Measurements from ENCODE around the gene INPP5A. TPM values are rescaled to one million over a fixed set of nuclear protein-coding genes. Genes with fewer than 3 reads are reported as not detected.

Gene INPP5A
- total RNA-seq, 1 experiment from 2014 or later: 22.6 TPM

GRCh38 chr10:132539431-132539839, 1.8 kb downstream of the INPP5A start:
- TF ChIP-seq CTCF (conservative IDR thresholded peaks at IDR 0.05; ENCODE audit: low read depth, low read length): no peak
- no peak for TF ChIP-seq EZH2 (IDR thresholded peaks at IDR 0.05; ENCODE audit: low read length, unreplicated experiment)
- no peak for TF ChIP-seq EZH2phosphoT487 (IDR thresholded peaks at IDR 0.05; ENCODE audit: borderline replicate concordance, low read length)
- ATAC-seq: no peak
- Histone ChIP-seq H3K27me3 (ENCODE audit: low read length) (no peaks in the 10 kb centered on the region), H3K79me2 (ENCODE audit: low read length) (peaks cover 84% of the 10 kb centered on the region), H4K20me1 (ENCODE audit: low read length) (peaks cover 20% of the 10 kb centered on the region), H3K9ac (ENCODE audit: low read length) (no peak overlapping the region; the same call in 1 of the 2 replicates), H3K27ac (ENCODE audit: low read length) (no peak overlapping the region), H3K36me3 (ENCODE audit: low read depth, low read length) (no peaks in the 10 kb centered on the region), H2AFZ (ENCODE audit: low read length) (no peak overlapping the region), H3K9me3 (ENCODE audit: low read length) (no peaks in the 10 kb centered on the region), H3K4me3 (ENCODE audit: low read length) (peak overlapping the region; percentile 83; the same call in 1 of the 2 replicates), H3K4me2 (ENCODE audit: low read length) (peak overlapping the region; percentile 97), H3K4me1 (ENCODE audit: insufficient read depth, low read length) (peaks cover 49% of the 10 kb centered on the region), H3F3A (ENCODE audit: low read length, unreplicated experiment) (no peaks in the 10 kb centered on the region), H3K9me2 (replicated peaks; ENCODE audit: low read length) (no peaks in the 10 kb centered on the region)
- ChIA-PET POLR2A (ENCODE audit: unreplicated experiment) (interaction anchor here (0.7 kb wide), 1 partner anchor 606 kb away, joined by 3 read pairs; no protein-coding TSS in a partner anchor), CTCF (interaction anchor here (0.6 kb wide), 1 partner anchor 94 kb away, joined by 3 read pairs; no protein-coding TSS in a partner anchor)
- BruUV-seq (replicated peaks): no TSS peak
- DNase-seq: no peak
- intact Hi-C loops (cut with micrococcal nuclease): loop anchor here (5.0 kb wide), 1 partner anchor 82 kb away; no protein-coding TSS in a partner anchor

GRCh38 chr10:132539894-132540293, 2.3 kb downstream of the INPP5A start:
- DNase-seq: peak; percentile 60
- Histone ChIP-seq H3K9me3 (ENCODE audit: low read length) (no peaks in the 10 kb centered on the region), H3K27me3 (ENCODE audit: low read length) (no peaks in the 10 kb centered on the region), H2AFZ (ENCODE audit: low read length) (no peak overlapping the region), H3K79me2 (ENCODE audit: low read length) (peaks cover 84% of the 10 kb centered on the region), H3K9me2 (replicated peaks; ENCODE audit: low read length) (no peaks in the 10 kb centered on the region), H4K20me1 (ENCODE audit: low read length) (peaks cover 20% of the 10 kb centered on the region), H3K27ac (ENCODE audit: low read length) (0 out of 2 replicates have a peak overlapping the region, but pooled peaks have one; percentile 9), H3K4me1 (ENCODE audit: insufficient read depth, low read length) (peaks cover 44% of the 10 kb centered on the region), H3K36me3 (ENCODE audit: low read depth, low read length) (no peaks in the 10 kb centered on the region), H3K4me3 (ENCODE audit: low read length) (peak overlapping the region; percentile 83), H3K9ac (ENCODE audit: low read length) (0 out of 2 replicates have a peak overlapping the region, but pooled peaks have one; percentile 0), H3K4me2 (ENCODE audit: low read length) (peak overlapping the region; percentile 97), H3F3A (ENCODE audit: low read length, unreplicated experiment) (no peaks in the 10 kb centered on the region)
- no peak for TF ChIP-seq EZH2 (IDR thresholded peaks at IDR 0.05; ENCODE audit: low read length, unreplicated experiment)
- no peak for TF ChIP-seq EZH2phosphoT487 (IDR thresholded peaks at IDR 0.05; ENCODE audit: borderline replicate concordance, low read length)
- no peak for TF ChIP-seq CTCF (conservative IDR thresholded peaks at IDR 0.05; ENCODE audit: low read depth, low read length)
- ChIA-PET CTCF (interaction anchor here (0.6 kb wide), 1 partner anchor 93 kb away, joined by 3 read pairs; no protein-coding TSS in a partner anchor), POLR2A (ENCODE audit: unreplicated experiment) (interaction anchor here (0.7 kb wide), 1 partner anchor 607 kb away, joined by 3 read pairs; no protein-coding TSS in a partner anchor)
- intact Hi-C loops (cut with micrococcal nuclease): loop anchor here (1.0 to 5.0 kb wide), 3 partner anchors 83 to 98 kb away; no protein-coding TSS in a partner anchor
- no TSS peak for BruUV-seq (replicated peaks)
- peak; percentile 20 for ATAC-seq

- no peak overlapping the region for H2AFZ ChIP-seq (ENCODE audit: low read length)
Observed at GRCh38 chr10:132540456-132540855, 2.9 kb downstream of the INPP5A start.

More at GRCh38 chr10:132540456-132540855, 2.9 kb downstream of the INPP5A start:
- Histone ChIP-seq H3K27ac (ENCODE audit: low read length) (0 out of 2 replicates have a peak overlapping the region, but pooled peaks have one; percentile 9), H4K20me1 (ENCODE audit: low read length) (peaks cover 20% of the 10 kb centered on the region), H3K4me3 (ENCODE audit: low read length) (peak overlapping the region; percentile 83), H3K4me1 (ENCODE audit: insufficient read depth, low read length) (peaks cover 39% of the 10 kb centered on the region), H3K36me3 (ENCODE audit: low read depth, low read length) (no peaks in the 10 kb centered on the region), H3K9me3 (ENCODE audit: low read length) (no peaks in the 10 kb centered on the region), H3F3A (ENCODE audit: low read length, unreplicated experiment) (no peaks in the 10 kb centered on the region), H3K4me2 (ENCODE audit: low read length) (peak overlapping the region; percentile 97), H3K79me2 (ENCODE audit: low read length) (peaks cover 84% of the 10 kb centered on the region), H3K27me3 (ENCODE audit: low read length) (no peaks in the 10 kb centered on the region), H3K9ac (ENCODE audit: low read length) (0 out of 2 replicates have a peak overlapping the region, but pooled peaks have one; percentile 0), H3K9me2 (replicated peaks; ENCODE audit: low read length) (no peaks in the 10 kb centered on the region)
- intact Hi-C loops (cut with micrococcal nuclease): loop anchor here (1.0 kb wide), 2 partner anchors 94 to 98 kb away; no protein-coding TSS in a partner anchor
- CTCF ChIA-PET: interaction anchor here (0.6 to 0.9 kb wide), 2 partner anchors 32 to 93 kb away, joined by 3 to 4 read pairs; no protein-coding TSS in a partner anchor
- no peak for ATAC-seq
- no TSS peak for BruUV-seq (replicated peaks)
- DNase-seq: peak; percentile 36
- POLR2A ChIA-PET (ENCODE audit: unreplicated experiment): no interaction called here
- TF ChIP-seq EZH2 (IDR thresholded peaks at IDR 0.05; ENCODE audit: low read length, unreplicated experiment): no peak
- TF ChIP-seq CTCF (conservative IDR thresholded peaks at IDR 0.05; ENCODE audit: low read depth, low read length): peak; percentile 33; the same call in 1 of the 2 replicates

Data from PC-3 (cell line).